Activated CD8-positive, alpha-beta T cell treated with anti-CD3 and anti-CD28 coated beads for 36 hours (primary cell): ENCODE measurements around the gene OR7G2. TPM values are rescaled to one million over a fixed set of nuclear protein-coding genes. Genes with fewer than 3 reads are reported as not detected.

ENCODE experiments used
- total RNA-seq, 2 experiments: library from RNA; stranded (reverse); gene quantifications; one replicate each; pipeline ENCODE4 v1.2.3, GENCODE V29; 2021

OR7G2 gene
- total RNA-seq, 2 experiments from 2014 or later: not detected

Other genes starting within 250 kb of the OR7G2 start
- not detected for gene MUC16, start 97.1 kb downstream of the OR7G2 start, total RNA-seq
- gene OR1M1, start 20.4 kb downstream of the OR7G2 start, total RNA-seq: not detected
- not detected for gene OR7G1, start 8.3 kb upstream of the OR7G2 start, total RNA-seq
- gene OR7G3, start 19.5 kb upstream of the OR7G2 start, total RNA-seq: not detected
- gene ZNF317, start 32.9 kb upstream of the OR7G2 start, total RNA-seq: 10 to 100 TPM; 41.4 to 41.7 TPM
- under 1 TPM in 1 of 2 experiments, not detected in 1; 0.11 TPM for gene OR7D2, start 71.5 kb upstream of the OR7G2 start, total RNA-seq
- gene OR7D4, start 112.1 kb upstream of the OR7G2 start, total RNA-seq: not detected
- not detected for gene OR7E24, start 143.5 kb upstream of the OR7G2 start, total RNA-seq
- gene ZNF699, start 202.4 kb upstream of the OR7G2 start, total RNA-seq: 1 to 10 TPM; 5.2 to 6.3 TPM
- 10 to 100 TPM; 12.9 to 15.8 TPM for gene ZNF559, start 216.7 kb upstream of the OR7G2 start, total RNA-seq